ENCODE measurements around the gene SLC8A1.

DNA sequence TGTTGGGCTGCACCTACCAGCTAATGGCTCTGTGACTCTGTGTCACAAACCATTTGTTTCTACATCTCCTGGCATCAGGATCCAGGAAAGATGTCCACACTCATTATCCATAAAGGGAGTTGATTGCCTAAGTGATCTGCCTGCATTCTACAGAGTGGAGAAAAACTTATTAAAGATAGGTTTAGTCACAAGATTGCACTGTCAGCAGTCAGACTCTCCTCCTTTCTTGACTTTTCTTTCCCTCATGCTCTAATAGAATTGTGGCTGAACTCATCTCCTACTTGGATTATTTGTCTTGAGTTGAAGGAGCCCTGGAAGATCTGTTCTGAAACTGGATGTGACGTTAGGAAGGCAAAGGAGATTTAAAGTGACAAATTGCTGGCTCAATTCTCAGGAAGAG is 152.7 kb downstream of the SLC8A1 start:
- TF ChIP-seq CTCF (IDR thresholded peaks at IDR 0.05) (no peak), POLR2AphosphoS5 (IDR thresholded peaks at IDR 0.05) (no peak)

Data from breast epithelium (tissue), 3 donors.